WTC11 (cell line): ENCODE data around the gene DOCK1.

ENCODE experiments used
- ATF3 ChIP-seq: sonication (generic); formaldehyde crosslinking; conservative IDR thresholded peaks from 2 replicates; pipeline ENCODE4 v1.8.1; 2022; ENCODE audit warnings: mild to moderate bottlenecking, missing genetic modification reagents
- CBFB ChIP-seq: sonication (generic); formaldehyde crosslinking; IDR thresholded peaks from 2 replicates; pipeline ENCODE4 v1.8.1; 2022; ENCODE audit warnings: mild to moderate bottlenecking, low read depth, missing genetic modification reagents
- CTCF ChIP-seq: fragments of 200-600 bp; IDR thresholded peaks from 2 replicates; pipeline ENCODE4 v1.8.0; 2022; ENCODE audit warnings: antibody characterized with exemption
- GABPB1 ChIP-seq: sonication (generic); formaldehyde crosslinking; IDR thresholded peaks from 2 replicates; pipeline ENCODE4 v1.8.1; 2023; ENCODE audit warnings: mild to moderate bottlenecking, missing genetic modification reagents
- SMAD3 ChIP-seq: sonication (generic); formaldehyde crosslinking; IDR thresholded peaks from 2 replicates; pipeline ENCODE4 v1.8.0; 2022; ENCODE audit warnings: missing genetic modification reagents, mild to moderate bottlenecking, borderline replicate concordance
- SMAD4 ChIP-seq: sonication (generic); formaldehyde crosslinking; IDR thresholded peaks from 2 replicates; pipeline ENCODE4 v1.8.0; 2022; ENCODE audit warnings: mild to moderate bottlenecking, missing genetic modification reagents
- TCF7 ChIP-seq: sonication (generic); formaldehyde crosslinking; IDR thresholded peaks from 2 replicates; pipeline ENCODE4 v1.8.0; 2022; ENCODE audit warnings: mild to moderate bottlenecking, low read depth, missing genetic modification reagents, moderate library complexity
- USF2 ChIP-seq: sonication (generic); formaldehyde crosslinking; IDR thresholded peaks from 2 replicates; pipeline ENCODE4 v1.8.1; 2023; ENCODE audit warnings: mild to moderate bottlenecking, missing genetic modification reagents, moderate library complexity
- ZBTB21 ChIP-seq: sonication (generic); formaldehyde crosslinking; IDR thresholded peaks from 2 replicates; pipeline ENCODE4 v1.8.1; 2023; ENCODE audit warnings: mild to moderate bottlenecking, missing genetic modification reagents, borderline replicate concordance
- ZNF121 ChIP-seq: sonication (generic); formaldehyde crosslinking; IDR thresholded peaks from 2 replicates; pipeline ENCODE4 v1.8.0; 2023; ENCODE audit warnings: missing genetic modification reagents
- ZNF396 ChIP-seq: fragments of 250-450 bp; sonication (Bioruptor Pico); IDR thresholded peaks from 2 replicates; pipeline ENCODE4 v1.8.0; 2021; ENCODE audit warnings: mild to moderate bottlenecking, moderate library complexity, borderline replicate concordance
- TF ChIP-seq, protein P1 (sequence below): sonication (generic); formaldehyde crosslinking; IDR thresholded peaks from 2 replicates; pipeline ENCODE4 v1.8.0; 2022; ENCODE audit warnings: mild to moderate bottlenecking, missing genetic modification reagents
- TF ChIP-seq, protein P2 (sequence below): sonication (generic); formaldehyde crosslinking; IDR thresholded peaks from 2 replicates; pipeline ENCODE4 v1.8.1; 2022; ENCODE audit warnings: low read depth, mild to moderate bottlenecking, moderate library complexity, missing genetic modification reagents, borderline replicate concordance

DNA sequence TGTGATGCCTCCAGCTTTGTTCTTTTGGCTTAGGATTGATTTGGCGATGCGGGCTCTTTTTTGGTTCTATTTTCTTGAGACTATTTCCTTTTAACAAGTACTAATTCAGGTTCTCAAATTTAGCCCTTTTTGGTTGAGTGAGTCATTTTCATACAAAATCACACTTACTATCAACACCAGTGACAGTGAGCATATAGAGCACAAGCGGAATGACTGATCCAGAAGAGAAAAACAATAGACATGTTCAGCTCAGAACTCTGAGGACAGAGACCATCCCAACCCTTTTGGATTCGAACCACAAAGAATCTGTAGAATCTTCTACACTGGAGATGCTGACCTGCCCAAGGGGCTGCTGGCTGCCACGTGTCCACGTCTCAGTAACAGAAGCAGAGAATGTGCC, 347.6 kb downstream of the DOCK1 start:
- no peak for TF ChIP-seq CTCF
- TF ChIP-seq CBFB (CRISPR knock-in tag) = no peak
- no peak for TF ChIP-seq GABPB1
- no peak for TF ChIP-seq TCF7 (CRISPR knock-in tag)
- no peak for TF ChIP-seq SMAD3 (CRISPR knock-in tag)
- no peak for TF ChIP-seq ZBTB21 (CRISPR knock-in tag)
- TF ChIP-seq, protein P1, sequence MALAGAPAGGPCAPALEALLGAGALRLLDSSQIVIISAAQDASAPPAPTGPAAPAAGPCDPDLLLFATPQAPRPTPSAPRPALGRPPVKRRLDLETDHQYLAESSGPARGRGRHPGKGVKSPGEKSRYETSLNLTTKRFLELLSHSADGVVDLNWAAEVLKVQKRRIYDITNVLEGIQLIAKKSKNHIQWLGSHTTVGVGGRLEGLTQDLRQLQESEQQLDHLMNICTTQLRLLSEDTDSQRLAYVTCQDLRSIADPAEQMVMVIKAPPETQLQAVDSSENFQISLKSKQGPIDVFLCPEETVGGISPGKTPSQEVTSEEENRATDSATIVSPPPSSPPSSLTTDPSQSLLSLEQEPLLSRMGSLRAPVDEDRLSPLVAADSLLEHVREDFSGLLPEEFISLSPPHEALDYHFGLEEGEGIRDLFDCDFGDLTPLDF (CRISPR knock-in tag) = no peak
- TF ChIP-seq SMAD4 = no peak
- TF ChIP-seq ATF3 (CRISPR knock-in tag) = no peak
- no peak for TF ChIP-seq ZNF121 (CRISPR knock-in tag)
- TF ChIP-seq USF2 (CRISPR knock-in tag) = no peak
- no peak for TF ChIP-seq ZNF396 (CRISPR knock-in tag)
- TF ChIP-seq, protein P2, sequence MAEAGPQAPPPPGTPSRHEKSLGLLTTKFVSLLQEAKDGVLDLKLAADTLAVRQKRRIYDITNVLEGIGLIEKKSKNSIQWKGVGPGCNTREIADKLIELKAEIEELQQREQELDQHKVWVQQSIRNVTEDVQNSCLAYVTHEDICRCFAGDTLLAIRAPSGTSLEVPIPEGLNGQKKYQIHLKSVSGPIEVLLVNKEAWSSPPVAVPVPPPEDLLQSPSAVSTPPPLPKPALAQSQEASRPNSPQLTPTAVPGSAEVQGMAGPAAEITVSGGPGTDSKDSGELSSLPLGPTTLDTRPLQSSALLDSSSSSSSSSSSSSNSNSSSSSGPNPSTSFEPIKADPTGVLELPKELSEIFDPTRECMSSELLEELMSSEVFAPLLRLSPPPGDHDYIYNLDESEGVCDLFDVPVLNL (CRISPR knock-in tag) = no peak
